CD4-positive, CD25-positive, alpha-beta regulatory T cell (primary cell): ENCODE results near the gene GALNT10. TPM values are rescaled to one million over a fixed set of nuclear protein-coding genes. Genes with fewer than 3 reads are reported as not detected.

Experiments used
- ATAC-seq, 2 donors: fragments of 150-1000 bp; cut with Tn5 transposase; one replicate each; pipeline ENCODE4 v1.10.0; 2021; ENCODE audit warnings: low read depth in 2 of 2, moderate number of reproducible peaks in 2 of 2, moderate library complexity in 1 of 2
- DNase-seq, 3 donors: peaks; one replicate each; pipeline versions ENCODE4 v3.0.0 to v3.0.0-alpha.2; 2012 to 2022; ENCODE audit warnings: mixed read lengths in 1 of 3
- H3K27ac ChIP-seq: one replicate; pipeline ENCODE4 v1.7.0; 2013; ENCODE audit warnings: mild to moderate bottlenecking, low read length; ENCODE audit not compliant: insufficient read depth, poor library complexity, severe bottlenecking
- H3K27me3 ChIP-seq: one replicate; pipeline ENCODE4 v1.7.0; 2013; ENCODE audit warnings: low read length; ENCODE audit not compliant: control insufficient read depth, insufficient read depth
- H3K36me3 ChIP-seq: one replicate; pipeline ENCODE4 v1.7.0; 2013; ENCODE audit warnings: mild to moderate bottlenecking, low read length, moderate library complexity; ENCODE audit not compliant: control insufficient read depth, insufficient read depth
- H3K4me1 ChIP-seq: 2 replicates; pipeline ENCODE4 v1.7.0; 2013; ENCODE audit warnings: mild to moderate bottlenecking, low read length; ENCODE audit not compliant: insufficient read depth, control insufficient read depth, poor library complexity, severe bottlenecking
- H3K4me3 ChIP-seq: one replicate; pipeline ENCODE4 v1.7.0; 2013; ENCODE audit warnings: low read depth, mild to moderate bottlenecking, low read length, moderate library complexity
- H3K9me3 ChIP-seq, 2 experiments: 1 replicate in 1 of 2; 2 replicates in 1 of 2; pipeline ENCODE4 v1.7.0; 2013; ENCODE audit warnings: low read length in 2 of 2, mild to moderate bottlenecking in 1 of 2, moderate library complexity in 1 of 2; ENCODE audit not compliant: control insufficient read depth in 2 of 2
- H3K27ac Mint-ChIP-seq, 3 donors: one replicate each; pipeline ENCODE4 v1.8.0; 2020 to 2022; ENCODE audit warnings: mild to moderate bottlenecking in 3 of 3, mixed read lengths in 3 of 3, moderate library complexity in 2 of 3
- H3K27me3 Mint-ChIP-seq: one replicate; pipeline ENCODE4 v1.8.0; 2022; ENCODE audit warnings: mild to moderate bottlenecking, mixed read lengths
- H3K36me3 Mint-ChIP-seq: one replicate; pipeline ENCODE4 v1.8.0; 2020; ENCODE audit warnings: mixed read lengths
- H3K4me1 Mint-ChIP-seq, 4 donors: one replicate each; pipeline ENCODE4 v1.8.0; 2020 to 2022; ENCODE audit warnings: mixed read lengths in 4 of 4, mild to moderate bottlenecking in 1 of 4
- H3K4me3 Mint-ChIP-seq, 4 donors: one replicate each; pipeline ENCODE4 v1.8.0; 2020 to 2022; ENCODE audit warnings: mild to moderate bottlenecking in 4 of 4, mixed read lengths in 4 of 4, moderate library complexity in 3 of 4
- H3K9me3 Mint-ChIP-seq, 7 donors: one replicate each; pipeline ENCODE4 v1.8.0; 2020 to 2022; ENCODE audit warnings: mixed read lengths in 7 of 7, mild to moderate bottlenecking in 3 of 7, moderate library complexity in 2 of 7
- polyA plus RNA-seq, 4 donors: library from polyadenylated mRNA; unstranded; fragments of 300-500 nt; fragmentation: Illumina TruSeq; gene quantifications; one replicate each; pipeline ENCODE4 v1.2.3, GENCODE V29; 2021
- total RNA-seq: library from RNA; stranded (reverse); gene quantifications from one replicate; pipeline ENCODE4 v1.2.3, GENCODE V29; 2022

Gene GALNT10
- total and polyA plus RNA-seq, 5 donors from 2014 or later, result 8.4 to 43.4 (median 15.9) TPM

DNA sequence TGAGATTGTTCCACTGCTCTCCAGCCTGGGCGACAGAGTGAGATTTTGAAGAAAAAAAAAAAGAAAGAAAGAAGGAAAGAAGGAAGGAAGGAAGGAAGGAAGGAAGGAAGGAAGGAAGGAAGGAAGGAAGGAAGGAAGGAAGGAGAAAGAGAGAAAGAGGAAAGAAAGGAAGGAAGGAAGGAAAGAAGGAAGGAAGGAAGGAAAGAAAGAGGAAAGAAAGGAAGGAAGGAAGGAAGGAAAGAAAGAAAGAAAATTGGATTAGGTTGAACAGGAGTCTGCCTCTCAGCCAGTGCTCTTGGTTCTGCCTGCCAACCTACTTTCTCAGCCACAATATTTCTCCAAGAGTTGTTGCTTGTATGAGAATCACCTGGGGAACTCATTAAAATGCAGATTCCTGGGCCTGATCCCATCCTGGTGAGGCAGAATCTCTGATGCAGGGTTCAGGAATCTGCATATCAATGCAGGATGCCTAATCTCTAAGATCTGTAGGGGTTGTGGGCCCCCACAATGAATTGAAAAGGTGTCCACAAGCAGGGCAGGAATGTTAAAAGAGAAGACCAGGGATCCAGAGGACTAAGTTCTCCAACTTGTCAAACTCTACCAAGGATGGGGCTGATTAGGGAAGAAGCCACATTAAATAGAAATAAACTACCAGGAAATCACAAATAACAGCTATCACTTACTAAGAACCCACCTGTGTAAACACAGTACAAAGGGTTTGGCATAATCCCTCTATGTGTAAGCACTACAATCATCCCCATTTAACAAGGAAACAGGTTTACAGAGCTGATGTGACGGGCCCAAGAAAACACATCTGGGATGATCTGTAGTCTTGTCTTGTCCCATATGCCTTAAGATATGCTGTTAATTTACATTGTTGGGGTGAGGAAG is 23.4 kb upstream of the GALNT10 start:
- Histone ChIP-seq H3K4me1 (no peaks in the 10 kb centered on the region), H3K4me3 (no peak overlapping the region), H3K27ac (no peak overlapping the region), H3K27me3 (peaks cover 9% of the 10 kb centered on the region), H3K36me3 (no peaks in the 10 kb centered on the region), H3K9me3 (no peaks in the 10 kb centered on the region)
- DNase-seq (no peak), ATAC-seq (no peak)
- H3K27ac Mint-ChIP-seq, result peak overlapping the region in 1 of 3 donors; percentile 49
- peaks cover 0 to 1% (median 0%) of the 10 kb centered on the region in 7 donors for H3K9me3 Mint-ChIP-seq
- no peak overlapping the region for H3K4me3 Mint-ChIP-seq
- H3K36me3 Mint-ChIP-seq, result no peaks in the 10 kb centered on the region
- H3K4me1 Mint-ChIP-seq, result no peaks in the 10 kb centered on the region
- H3K27me3 Mint-ChIP-seq, result peaks cover 18% of the 10 kb centered on the region

DNA sequence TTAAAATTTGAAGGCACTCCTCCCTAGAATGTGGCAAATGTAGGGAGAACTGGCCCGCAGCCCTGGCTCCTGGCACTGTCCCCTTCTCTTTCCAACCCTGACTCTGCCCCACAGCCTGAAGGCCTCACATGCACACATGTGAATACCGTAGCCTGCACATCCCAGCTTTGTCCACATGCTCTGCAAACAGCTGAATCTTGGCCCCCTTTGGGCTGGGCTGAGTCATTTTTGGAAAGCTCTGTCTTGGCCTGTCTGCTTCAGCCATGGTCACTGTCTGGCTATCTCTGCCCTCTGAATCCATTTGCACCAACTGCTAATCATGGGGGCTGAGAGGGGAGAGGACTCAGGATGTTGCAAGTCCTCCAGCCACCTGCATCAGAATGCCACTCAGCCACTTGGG is 22.1 kb upstream of the GALNT10 start:
- H3K27me3 Mint-ChIP-seq, result peaks cover 11% of the 10 kb centered on the region
- no peaks in the 10 kb centered on the region for H3K36me3 Mint-ChIP-seq
- Histone ChIP-seq H3K27me3 (peaks cover 5% of the 10 kb centered on the region), H3K36me3 (no peaks in the 10 kb centered on the region), H3K4me1 (no peaks in the 10 kb centered on the region), H3K27ac (no peak overlapping the region), H3K9me3 (no peaks in the 10 kb centered on the region), H3K4me3 (no peak overlapping the region)
- no peaks in the 10 kb centered on the region for H3K4me1 Mint-ChIP-seq
- no peak overlapping the region for H3K4me3 Mint-ChIP-seq
- DNase-seq (no peak), ATAC-seq (no peak)
- H3K27ac Mint-ChIP-seq, result no peak overlapping the region
- H3K9me3 Mint-ChIP-seq, result peaks cover 0 to 1% (median 0%) of the 10 kb centered on the region in 7 donors

DNA sequence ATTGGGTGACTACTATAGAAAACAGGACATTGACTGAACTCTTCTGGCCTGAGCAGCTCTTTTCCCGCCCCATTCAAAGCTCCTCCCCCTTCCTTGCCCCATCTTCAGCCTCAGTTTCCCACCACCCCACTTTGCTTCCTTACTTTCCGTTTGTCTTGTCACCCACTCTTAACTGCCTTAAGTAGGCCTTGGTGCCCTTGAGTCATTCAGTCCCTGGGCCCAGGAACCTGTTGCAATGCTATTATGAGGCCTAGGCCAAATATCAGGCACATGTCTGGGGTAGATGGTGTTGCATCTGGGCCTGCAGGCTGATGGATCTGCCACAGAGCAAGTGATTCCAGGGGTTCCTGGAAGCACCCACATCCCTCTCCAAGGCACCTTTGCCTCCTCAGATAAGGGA is 17.7 kb upstream of the GALNT10 start:
- Histone ChIP-seq H3K27ac (no peak overlapping the region), H3K4me3 (no peak overlapping the region), H3K9me3 (no peaks in the 10 kb centered on the region), H3K36me3 (no peaks in the 10 kb centered on the region), H3K4me1 (no peaks in the 10 kb centered on the region), H3K27me3 (no peaks in the 10 kb centered on the region)
- Mint-ChIP-seq H3K4me1 (no peaks in the 10 kb centered on the region), H3K27ac (peak overlapping the region in 1 of 3 donors; percentile 37), H3K4me3 (no peak overlapping the region), H3K36me3 (no peaks in the 10 kb centered on the region), H3K9me3 (no peaks in the 10 kb centered on the region), H3K27me3 (peaks cover 13% of the 10 kb centered on the region)
- DNase-seq (no peak), ATAC-seq (no peak)

DNA sequence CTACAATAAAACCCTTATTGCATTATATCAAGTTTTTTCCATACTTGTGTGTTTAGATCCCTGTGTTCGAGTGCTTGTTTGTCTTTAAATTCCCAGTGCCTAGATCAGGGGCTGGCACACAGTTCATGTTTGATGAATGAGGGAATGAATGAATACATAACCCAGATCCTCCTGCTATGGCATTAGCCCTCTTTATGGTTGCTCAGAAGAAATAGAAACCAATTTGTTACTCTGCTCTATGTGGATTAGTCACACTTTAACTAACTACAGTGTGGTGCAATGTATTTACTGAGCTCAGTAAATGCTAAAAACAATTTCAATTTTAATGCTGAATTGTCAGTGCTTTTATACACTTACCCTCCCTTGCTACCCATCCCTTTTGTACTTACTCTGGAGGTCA is 16.4 kb upstream of the GALNT10 start:
- no peak for DNase-seq
- Mint-ChIP-seq H3K27ac (peak overlapping the region in 1 of 3 donors; percentile 6), H3K36me3 (no peaks in the 10 kb centered on the region), H3K27me3 (peaks cover 20% of the 10 kb centered on the region), H3K4me1 (no peaks in the 10 kb centered on the region), H3K9me3 (no peaks in the 10 kb centered on the region), H3K4me3 (no peak overlapping the region)
- H3K36me3 ChIP-seq, result no peaks in the 10 kb centered on the region
- H3K27ac ChIP-seq, result no peak overlapping the region
- H3K9me3 ChIP-seq, result no peaks in the 10 kb centered on the region
- H3K4me3 ChIP-seq, result no peak overlapping the region
- H3K4me1 ChIP-seq, result no peaks in the 10 kb centered on the region
- no peak for ATAC-seq
- no peaks in the 10 kb centered on the region for H3K27me3 ChIP-seq

DNA sequence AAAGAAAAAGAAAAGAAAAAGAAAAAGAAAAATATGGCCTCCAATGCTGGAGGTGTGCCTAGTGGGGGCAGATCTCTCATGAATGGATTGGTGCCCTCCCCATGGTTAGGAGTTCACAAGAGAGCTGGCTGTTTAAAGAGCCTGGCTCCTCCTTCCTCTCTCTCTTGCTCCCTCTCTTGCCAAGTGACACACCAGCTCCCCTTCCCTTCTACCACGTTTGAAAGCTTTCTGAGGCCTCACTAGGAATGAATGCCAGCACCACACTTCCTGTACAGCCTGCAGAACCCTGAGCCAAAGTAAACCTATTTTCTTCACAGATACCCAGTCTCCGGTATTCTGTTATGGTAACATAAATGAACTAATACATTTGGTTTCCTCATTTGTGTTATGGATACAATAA is 14.4 kb upstream of the GALNT10 start:
- H3K27me3 ChIP-seq, result no peaks in the 10 kb centered on the region
- H3K9me3 Mint-ChIP-seq, result no peaks in the 10 kb centered on the region
- peaks cover 24% of the 10 kb centered on the region for H3K27me3 Mint-ChIP-seq
- ATAC-seq (no peak), DNase-seq (no peak)
- peaks cover 5% of the 10 kb centered on the region for H3K4me1 ChIP-seq
- no peaks in the 10 kb centered on the region for H3K9me3 ChIP-seq
- no peaks in the 10 kb centered on the region for H3K36me3 Mint-ChIP-seq
- no peak overlapping the region for H3K27ac ChIP-seq
- H3K4me3 Mint-ChIP-seq, result no peak overlapping the region
- no peak overlapping the region for H3K4me3 ChIP-seq
- H3K4me1 Mint-ChIP-seq, result peaks cover 0 to 7% (median 2%) of the 10 kb centered on the region in 4 donors
- no peaks in the 10 kb centered on the region for H3K36me3 ChIP-seq
- no peak overlapping the region for H3K27ac Mint-ChIP-seq

DNA sequence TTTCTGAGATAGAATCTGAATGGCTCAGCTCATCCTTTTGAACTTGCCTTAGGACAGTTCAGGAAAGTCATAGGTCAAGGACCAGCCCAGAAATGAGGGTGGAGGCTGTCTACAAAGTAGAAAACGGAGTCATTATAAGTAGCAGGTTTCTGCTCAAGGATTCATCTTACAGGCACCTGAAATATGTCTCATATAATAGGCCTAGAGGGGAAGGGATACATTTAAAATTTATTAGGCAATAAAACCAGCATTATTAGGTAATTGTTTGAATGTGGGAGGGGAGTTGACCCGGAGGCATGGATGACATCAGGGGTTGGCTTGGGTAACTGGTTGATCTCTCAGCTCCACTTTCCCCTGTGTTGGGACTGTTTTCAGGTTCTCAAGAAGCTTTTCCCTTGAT is 11.9 kb upstream of the GALNT10 start:
- Mint-ChIP-seq H3K36me3 (no peaks in the 10 kb centered on the region), H3K27me3 (peaks cover 24% of the 10 kb centered on the region), H3K4me3 (no peak overlapping the region), H3K4me1 (peaks cover 4 to 14% (median 5%) of the 10 kb centered on the region in 4 donors), H3K27ac (peak overlapping the region in 1 of 3 donors; percentile 31), H3K9me3 (no peaks in the 10 kb centered on the region)
- no peaks in the 10 kb centered on the region for H3K27me3 ChIP-seq
- ATAC-seq (no peak), DNase-seq (no peak)
- H3K4me1 ChIP-seq, result peaks cover 7% of the 10 kb centered on the region
- no peak overlapping the region for H3K27ac ChIP-seq
- no peaks in the 10 kb centered on the region for H3K9me3 ChIP-seq
- no peak overlapping the region for H3K4me3 ChIP-seq
- H3K36me3 ChIP-seq, result no peaks in the 10 kb centered on the region

DNA sequence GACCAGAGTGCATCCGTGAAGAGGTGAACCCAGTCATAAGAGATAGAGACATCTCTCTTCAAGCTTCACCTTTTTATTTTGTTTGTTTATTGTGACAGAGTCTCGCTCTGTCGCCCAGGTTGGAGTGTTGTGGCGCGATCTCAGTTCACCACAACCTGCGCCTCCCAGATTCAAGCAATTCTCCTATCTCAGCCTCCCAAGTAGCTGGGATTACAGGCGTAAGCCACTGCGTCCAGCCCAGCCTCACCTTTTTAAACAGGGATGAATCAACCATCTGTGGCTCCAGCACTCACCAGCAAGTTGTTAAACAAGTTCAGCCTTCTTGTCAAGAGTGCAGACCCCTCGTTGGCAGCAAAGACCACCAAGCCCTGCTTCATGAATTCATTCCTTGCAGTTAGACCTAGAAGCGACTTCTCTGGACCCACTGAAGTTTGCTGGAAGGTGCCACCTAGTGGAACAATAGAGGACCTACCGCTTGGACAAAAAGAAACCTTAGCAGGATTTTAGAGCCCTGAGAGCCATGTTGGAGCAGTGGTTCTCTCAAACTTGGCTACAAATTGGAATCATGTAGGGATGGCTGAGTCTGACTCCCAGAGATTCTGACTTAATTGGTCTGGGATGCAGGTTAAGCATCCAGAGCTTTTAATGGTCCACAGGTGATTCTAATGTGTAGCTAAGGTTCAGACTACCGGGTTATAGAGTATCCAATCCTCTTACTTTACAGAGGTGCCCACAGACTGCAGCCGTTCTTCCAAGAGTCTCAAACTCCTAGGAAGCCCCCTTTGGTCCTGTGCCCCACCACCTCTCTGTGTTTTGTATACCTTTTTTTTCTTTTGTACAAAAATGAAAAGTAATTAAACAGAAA is 10.5 kb upstream of the GALNT10 start:
- peak; percentile 11 to 62 (median 47) for DNase-seq

More for the DNA sequence above, 10.5 kb upstream of the GALNT10 start:
- Mint-ChIP-seq H3K4me1 (peaks cover 4 to 18% (median 7%) of the 10 kb centered on the region in 4 donors), H3K27me3 (peaks cover 24% of the 10 kb centered on the region), H3K36me3 (peaks cover under 1% of the 10 kb centered on the region), H3K9me3 (no peaks in the 10 kb centered on the region), H3K4me3 (no peak overlapping the region), H3K27ac (no peak overlapping the region)
- Histone ChIP-seq H3K9me3 (no peaks in the 10 kb centered on the region), H3K27me3 (no peaks in the 10 kb centered on the region), H3K4me1 (peaks cover 9% of the 10 kb centered on the region), H3K27ac (no peak overlapping the region), H3K4me3 (no peak overlapping the region), H3K36me3 (no peaks in the 10 kb centered on the region)
- peak; percentile 88 for ATAC-seq
